Body of pancreas (tissue), 4 donors: ENCODE results near the gene LAPTM5. TPM values are rescaled to one million over a fixed set of nuclear protein-coding genes. Genes with fewer than 3 reads are reported as not detected.
A peak's percentile ranks its signal among the peaks of the same experiment; 100 is the strongest.

Experiments used
- ATAC-seq: fragments of 150-250 bp; one replicate; pipeline ENCODE4 v1.9.1; 2016
- DNase-seq, 4 donors: peaks; one replicate each; pipeline ENCODE4 v3.0.0-alpha.2; 2019
- H3K27ac ChIP-seq, 4 donors: fragments of 200-600 bp; sonication (generic); 1 replicate in 3 of 4; 2 replicates in 1 of 4; pipeline versions ENCODE4 v1.5.1 to v1.6.1; 2016 to 2019; ENCODE audit warnings: mild to moderate bottlenecking in 1 of 4, mixed read lengths in 1 of 4, moderate library complexity in 1 of 4
- H3K27me3 ChIP-seq, 2 donors: fragments of 200-600 bp; sonication (generic); one replicate each; pipeline ENCODE4 v1.6.0; 2016; ENCODE audit warnings: mild to moderate bottlenecking in 1 of 2
- H3K36me3 ChIP-seq, 2 donors: fragments of 200-600 bp; sonication (generic); replicated peaks in 1 of 2; 2 replicates each; pipeline ENCODE4 v1.5.1; 2016; ENCODE audit warnings: low read depth in 2 of 2; ENCODE audit not compliant: insufficient read depth in 1 of 2
- H3K4me1 ChIP-seq: fragments of 200-600 bp; sonication (generic); one replicate; pipeline ENCODE4 v1.6.0; 2016
- H3K4me3 ChIP-seq, 2 donors: fragments of 200-600 bp; sonication (generic); 1 replicate in 1 of 2; 2 replicates in 1 of 2; pipeline ENCODE4 v1.5.1; 2016 to 2019
- H3K9me3 ChIP-seq, 3 donors: fragments of 200-600 bp; sonication (generic); 1 replicate in 2 of 3; 2 replicates in 1 of 3; pipeline ENCODE4 v1.5.1; 2016
- POLR2A ChIP-seq, 3 donors: fragments of 450-650 bp; IDR thresholded peaks; one replicate each; pipeline ENCODE4 v1.6.1; 2016; ENCODE audit warnings: antibody characterized with exemption in 3 of 3, mild to moderate bottlenecking in 2 of 3
- WGBS, 2 donors: methylation state at CpG; one replicate each; pipeline ENCODE4 v1.1.5; 2017; 5-methylcytosine and 5-hydroxymethylcytosine counted together
- intact Hi-C: fragments of 100-400 bp; cut with DNase I; formaldehyde crosslinking; loops from one replicate; pipeline ENCODE4 v1.15.1; 2023
- total RNA-seq, 2 donors: library from RNA; depleted of rRNA; stranded (reverse); fragments of >200 nt; gene quantifications; one replicate each; pipeline ENCODE4 v1.1.0, GENCODE V29; 2016
- TF ChIP-seq, protein P1 (sequence below), 7 experiments: fragments of 450-650 bp in 4 of 7; fragments of 200-600 bp in 3 of 7; sonication (generic) in 3 of 7; IDR thresholded peaks; one replicate each; pipeline ENCODE4 v1.5.1; 2016 to 2019; ENCODE audit warnings: antibody characterized with exemption in 7 of 7

The LAPTM5 gene
- total RNA-seq, 2 donors from 2014 or later = 6.3 to 25.2 TPM

DNA sequence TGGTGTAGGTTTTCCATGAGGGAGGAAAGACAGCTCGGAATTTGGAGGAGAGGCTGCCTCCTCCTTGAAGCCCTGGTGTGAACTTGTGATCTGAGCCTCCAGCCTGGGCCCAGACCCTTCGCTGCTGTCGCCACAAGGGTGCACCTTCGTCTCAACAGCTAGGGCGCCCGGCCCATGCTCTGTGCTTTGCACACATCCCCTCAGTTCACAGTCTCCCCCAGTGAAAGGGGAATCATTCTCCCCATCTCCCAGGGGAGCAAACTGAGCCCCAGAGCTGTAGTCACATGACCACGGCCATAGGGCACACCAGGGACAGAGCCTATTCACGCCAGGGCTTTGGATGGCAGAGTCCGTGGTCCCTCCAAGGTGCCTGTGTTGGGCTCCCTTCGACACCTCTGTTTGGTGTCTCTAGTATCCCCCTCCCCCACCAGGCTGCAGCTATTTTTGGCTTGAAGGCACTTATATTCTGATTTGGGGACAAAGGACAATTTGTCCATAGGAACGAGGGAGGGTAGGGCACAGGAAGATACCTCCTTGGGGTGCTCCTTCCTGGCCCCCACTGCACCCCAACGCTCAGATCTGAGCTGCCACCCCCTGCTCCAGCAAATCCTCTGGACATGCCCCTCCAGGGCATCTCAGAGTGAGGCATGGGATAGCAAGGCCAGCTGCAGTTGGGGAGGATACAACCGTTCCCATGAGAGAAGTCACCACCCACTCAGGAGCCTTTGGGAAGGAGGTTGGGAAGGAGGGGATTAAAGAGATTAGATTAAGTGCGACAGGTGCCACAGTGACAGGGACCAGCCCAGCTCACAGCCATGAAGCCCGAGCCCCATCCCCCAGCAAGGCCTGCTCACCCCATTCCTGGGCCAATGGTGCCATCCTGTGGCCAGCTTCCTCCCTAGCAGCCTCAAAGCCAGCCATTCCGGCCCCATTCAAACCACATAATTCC lies 49.9 kb downstream of the LAPTM5 start:
- Histone ChIP-seq H3K9me3 (no peaks in the 10 kb centered on the region), H3K36me3 (no peaks in the 10 kb centered on the region), H3K27me3 (no peaks in the 10 kb centered on the region), H3K4me3 (no peak overlapping the region), H3K27ac (no peak overlapping the region), H3K4me1 (peaks cover 8% of the 10 kb centered on the region)
- WGBS, 2 donors = 55 to 59% methylated on average over 15 to 16 of the region's 16 CpGs
- DNase-seq (peak; percentile 71 to 79 (median 77)), ATAC-seq (peak; percentile 92)
- TF ChIP-seq POLR2A (IDR thresholded peaks at IDR 0.05) = no peak
- TF ChIP-seq, protein P1, sequence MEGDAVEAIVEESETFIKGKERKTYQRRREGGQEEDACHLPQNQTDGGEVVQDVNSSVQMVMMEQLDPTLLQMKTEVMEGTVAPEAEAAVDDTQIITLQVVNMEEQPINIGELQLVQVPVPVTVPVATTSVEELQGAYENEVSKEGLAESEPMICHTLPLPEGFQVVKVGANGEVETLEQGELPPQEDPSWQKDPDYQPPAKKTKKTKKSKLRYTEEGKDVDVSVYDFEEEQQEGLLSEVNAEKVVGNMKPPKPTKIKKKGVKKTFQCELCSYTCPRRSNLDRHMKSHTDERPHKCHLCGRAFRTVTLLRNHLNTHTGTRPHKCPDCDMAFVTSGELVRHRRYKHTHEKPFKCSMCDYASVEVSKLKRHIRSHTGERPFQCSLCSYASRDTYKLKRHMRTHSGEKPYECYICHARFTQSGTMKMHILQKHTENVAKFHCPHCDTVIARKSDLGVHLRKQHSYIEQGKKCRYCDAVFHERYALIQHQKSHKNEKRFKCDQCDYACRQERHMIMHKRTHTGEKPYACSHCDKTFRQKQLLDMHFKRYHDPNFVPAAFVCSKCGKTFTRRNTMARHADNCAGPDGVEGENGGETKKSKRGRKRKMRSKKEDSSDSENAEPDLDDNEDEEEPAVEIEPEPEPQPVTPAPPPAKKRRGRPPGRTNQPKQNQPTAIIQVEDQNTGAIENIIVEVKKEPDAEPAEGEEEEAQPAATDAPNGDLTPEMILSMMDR (IDR thresholded peaks at IDR 0.05) = peak; percentile 49 to 97 (median 94)
- intact Hi-C loops = loop anchor here (10.0 kb wide), 2 partner anchors 913 to 1463 kb away; no protein-coding TSS in a partner anchor

DNA sequence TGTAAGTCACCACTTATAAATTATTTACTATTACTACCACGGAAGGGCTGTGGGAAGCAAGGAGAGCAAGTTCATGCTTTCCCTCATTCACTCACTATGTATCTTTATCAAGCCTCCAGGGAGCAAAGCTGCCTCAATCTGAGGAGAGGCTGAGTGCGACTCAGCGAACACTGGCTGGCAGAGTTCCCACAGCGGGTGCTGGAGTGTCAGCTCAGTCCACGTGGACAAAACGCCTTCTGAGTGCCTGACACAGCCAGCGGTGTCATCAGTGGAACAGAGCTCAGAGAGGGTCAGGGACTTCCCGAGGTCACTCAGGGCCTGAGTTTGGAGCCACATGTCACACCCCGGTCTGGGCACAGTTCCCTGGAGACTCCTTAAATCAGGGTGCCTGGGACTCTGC lies 51.0 kb downstream of the LAPTM5 start:
- H3K27ac ChIP-seq = no peak overlapping the region
- no peaks in the 10 kb centered on the region for H3K36me3 ChIP-seq
- WGBS, 2 donors = 15% methylated on average over 9 of the region's 9 CpGs
- H3K9me3 ChIP-seq = no peaks in the 10 kb centered on the region
- H3K4me3 ChIP-seq = no peak overlapping the region
- peaks cover 8% of the 10 kb centered on the region for H3K4me1 ChIP-seq
- ATAC-seq (peak; percentile 31), DNase-seq (peak; percentile 55 to 73 (median 66))
- intact Hi-C loops = loop anchor here (10.0 kb wide), 2 partner anchors 912 to 1462 kb away; no protein-coding TSS in a partner anchor
- TF ChIP-seq POLR2A (IDR thresholded peaks at IDR 0.05) = no peak
- TF ChIP-seq, protein P1 (IDR thresholded peaks at IDR 0.05) = no peak
- H3K27me3 ChIP-seq = no peaks in the 10 kb centered on the region

DNA sequence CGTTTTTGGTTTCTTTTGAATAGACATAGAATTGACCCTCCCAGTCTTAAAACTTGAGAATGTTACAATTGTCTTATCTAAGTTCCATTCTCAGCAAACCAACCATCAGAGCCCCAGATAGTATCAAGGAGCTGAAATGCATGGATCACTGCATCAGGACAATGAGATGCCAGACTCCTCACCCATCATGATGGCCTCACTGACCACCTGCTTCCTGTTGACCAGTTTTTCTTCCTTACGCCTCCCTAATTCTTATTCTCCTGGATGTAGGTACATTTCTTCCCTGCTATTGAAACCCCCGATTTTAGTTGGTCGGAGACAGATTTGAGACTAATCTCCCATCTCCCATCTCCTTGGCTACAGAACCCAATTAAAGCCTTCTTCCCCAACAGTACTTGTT lies 51.9 kb downstream of the LAPTM5 start:
- Histone ChIP-seq H3K4me3 (no peak overlapping the region), H3K9me3 (no peaks in the 10 kb centered on the region), H3K27ac (no peak overlapping the region), H3K36me3 (no peaks in the 10 kb centered on the region), H3K4me1 (peaks cover 8% of the 10 kb centered on the region), H3K27me3 (no peaks in the 10 kb centered on the region)
- intact Hi-C loops = loop anchor here (10.0 kb wide), 2 partner anchors 911 to 1461 kb away; no protein-coding TSS in a partner anchor
- ATAC-seq = no peak
- TF ChIP-seq, protein P1 (IDR thresholded peaks at IDR 0.05) = no peak
- no peak for TF ChIP-seq POLR2A (IDR thresholded peaks at IDR 0.05)
- DNase-seq = no peak
- 67 to 80% methylated on average over 4 of the region's 4 CpGs for WGBS, 2 donors

DNA sequence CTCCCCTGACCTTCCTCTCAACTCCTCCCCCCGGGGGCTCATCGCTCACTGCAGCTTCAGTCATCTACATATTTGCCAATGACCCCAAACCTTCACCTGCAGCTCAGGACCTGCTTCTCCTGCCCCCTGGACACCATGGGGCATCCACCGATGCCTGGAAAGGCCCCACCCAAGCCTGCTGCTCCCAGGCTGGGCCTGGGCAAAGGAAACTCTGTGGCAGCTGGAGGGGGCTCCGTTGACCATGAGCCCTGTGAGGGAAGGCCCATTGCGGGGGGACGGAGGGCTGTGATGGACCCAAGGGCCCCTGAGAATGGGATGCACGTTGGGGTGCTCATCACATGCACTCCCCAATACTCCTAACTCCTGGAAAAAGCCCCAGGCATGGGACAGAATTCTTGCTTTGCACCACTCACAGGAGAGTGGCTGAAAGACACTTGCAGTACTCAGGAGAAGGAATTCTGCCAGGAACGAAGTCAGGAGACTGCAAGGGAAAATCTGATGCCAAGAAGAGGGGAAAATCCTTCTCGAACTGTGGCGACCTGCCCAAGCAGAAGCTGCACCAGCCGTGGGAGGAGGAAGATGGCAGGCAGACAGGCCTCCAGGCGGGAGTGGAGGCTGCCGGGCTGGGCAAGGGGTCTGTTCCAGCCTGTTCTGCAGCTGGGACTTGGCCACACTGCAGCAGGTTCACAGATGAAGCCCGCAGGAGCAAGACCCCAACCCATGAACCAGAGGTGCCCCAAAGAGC lies 52.6 kb downstream of the LAPTM5 start:
- H3K9me3 ChIP-seq = no peaks in the 10 kb centered on the region
- H3K27me3 ChIP-seq = no peaks in the 10 kb centered on the region
- no peak overlapping the region for H3K4me3 ChIP-seq
- ATAC-seq = no peak
- WGBS, 2 donors = 74 to 78% methylated on average over 13 to 14 of the region's 14 CpGs
- no peaks in the 10 kb centered on the region for H3K36me3 ChIP-seq
- peaks cover 8% of the 10 kb centered on the region for H3K4me1 ChIP-seq
- no peak for DNase-seq
- intact Hi-C loops = loop anchor here (10.0 kb wide), 2 partner anchors 910 to 1460 kb away; no protein-coding TSS in a partner anchor
- no peak for TF ChIP-seq POLR2A (IDR thresholded peaks at IDR 0.05)
- TF ChIP-seq, protein P1 (IDR thresholded peaks at IDR 0.05) = no peak
- H3K27ac ChIP-seq = no peak overlapping the region
